ENCODE data around the gene KCNE1.
A peak's percentile ranks its signal among the peaks of the same experiment; 100 is the strongest.

The KCNE1 gene

DNA sequence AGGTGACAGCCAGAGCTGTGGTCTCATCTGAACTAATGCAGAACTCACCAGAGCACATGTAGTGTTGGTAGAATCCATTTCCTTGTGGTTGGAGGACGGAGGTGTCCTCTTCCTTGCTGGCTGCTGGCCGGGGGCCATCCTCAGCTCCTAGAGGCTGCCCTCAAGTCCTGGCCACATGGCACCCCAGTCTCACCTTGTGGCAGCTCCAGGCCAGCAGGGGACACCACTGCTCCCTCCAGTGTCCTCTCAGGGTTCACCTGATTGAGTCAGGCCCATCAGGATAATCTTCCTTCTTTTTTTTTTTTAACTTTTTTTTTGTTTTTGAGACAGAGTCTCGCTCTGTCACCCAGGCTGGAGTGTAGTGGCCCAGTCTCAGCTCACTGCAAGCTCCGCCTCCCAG is 2.9 kb downstream of the KCNE1 start:
- no peaks in the 10 kb centered on the region for H3K9me3 ChIP-seq (ENCODE audit: insufficient read depth, low read length, severe bottlenecking)
- no peak overlapping the region for H3K9ac ChIP-seq (ENCODE audit: low read depth, low read length)
- H4K20me1 ChIP-seq (ENCODE audit: insufficient read depth, low read length): no peaks in the 10 kb centered on the region
- H3K27ac ChIP-seq (ENCODE audit: low read length): no peak overlapping the region
- H2AFZ ChIP-seq (ENCODE audit: low read depth, low read length): no peak overlapping the region
- no peaks in the 10 kb centered on the region for H3K27me3 ChIP-seq (ENCODE audit: insufficient read depth, low read length, poor library complexity)
- H3K36me3 ChIP-seq (ENCODE audit: insufficient read depth, low read length): 0 out of 2 replicates have a peak, but pooled peaks cover 3% of the 10 kb centered on the region
- no peak overlapping the region for H3K4me3 ChIP-seq (ENCODE audit: low read depth in 1 of 2, low read length in 2 of 2)
- no peaks in the 10 kb centered on the region for H3K79me2 ChIP-seq (ENCODE audit: insufficient read depth, low read length)
- H3K4me2 ChIP-seq (ENCODE audit: insufficient read depth, low read length): no peak overlapping the region
- ATAC-seq (ENCODE audit: insufficient read depth, low read depth) (no peak), DNase-seq (no peak)
- H3K4me1 ChIP-seq (ENCODE audit: insufficient read depth, low read length): no peaks in the 10 kb centered on the region
- TF ChIP-seq, protein P1, sequence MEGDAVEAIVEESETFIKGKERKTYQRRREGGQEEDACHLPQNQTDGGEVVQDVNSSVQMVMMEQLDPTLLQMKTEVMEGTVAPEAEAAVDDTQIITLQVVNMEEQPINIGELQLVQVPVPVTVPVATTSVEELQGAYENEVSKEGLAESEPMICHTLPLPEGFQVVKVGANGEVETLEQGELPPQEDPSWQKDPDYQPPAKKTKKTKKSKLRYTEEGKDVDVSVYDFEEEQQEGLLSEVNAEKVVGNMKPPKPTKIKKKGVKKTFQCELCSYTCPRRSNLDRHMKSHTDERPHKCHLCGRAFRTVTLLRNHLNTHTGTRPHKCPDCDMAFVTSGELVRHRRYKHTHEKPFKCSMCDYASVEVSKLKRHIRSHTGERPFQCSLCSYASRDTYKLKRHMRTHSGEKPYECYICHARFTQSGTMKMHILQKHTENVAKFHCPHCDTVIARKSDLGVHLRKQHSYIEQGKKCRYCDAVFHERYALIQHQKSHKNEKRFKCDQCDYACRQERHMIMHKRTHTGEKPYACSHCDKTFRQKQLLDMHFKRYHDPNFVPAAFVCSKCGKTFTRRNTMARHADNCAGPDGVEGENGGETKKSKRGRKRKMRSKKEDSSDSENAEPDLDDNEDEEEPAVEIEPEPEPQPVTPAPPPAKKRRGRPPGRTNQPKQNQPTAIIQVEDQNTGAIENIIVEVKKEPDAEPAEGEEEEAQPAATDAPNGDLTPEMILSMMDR (IDR thresholded peaks at IDR 0.05; ENCODE audit: borderline replicate concordance, extremely low read depth, low read length, poor library complexity, severe bottlenecking): peak; percentile 32
- TF ChIP-seq EZH2 (IDR thresholded peaks at IDR 0.05; ENCODE audit: borderline replicate concordance, low read depth, low read length, severe bottlenecking): no peak

DNA sequence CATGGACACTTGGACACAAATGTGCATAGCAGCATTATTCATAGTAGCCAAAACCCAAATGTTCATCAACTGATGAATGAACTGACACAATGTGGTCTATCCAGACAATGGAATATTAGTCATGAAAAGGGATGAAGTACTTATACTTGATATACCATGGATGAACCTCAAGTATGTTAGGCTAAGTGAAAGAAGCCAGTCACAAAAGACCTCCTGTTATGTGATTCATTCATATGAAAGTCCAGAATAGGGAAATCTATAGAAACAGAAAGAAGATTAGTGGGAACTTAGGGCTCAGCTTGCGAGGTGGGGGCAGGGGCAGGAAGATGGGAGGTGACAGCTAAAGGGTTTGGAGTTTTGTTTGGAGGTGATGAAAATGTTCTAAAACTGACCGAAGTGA is 7.4 kb downstream of the KCNE1 start:
- no peak overlapping the region for H3K9ac ChIP-seq (ENCODE audit: low read depth, low read length)
- TF ChIP-seq, protein P1 (IDR thresholded peaks at IDR 0.05; ENCODE audit: borderline replicate concordance, extremely low read depth, low read length, poor library complexity, severe bottlenecking): no peak
- TF ChIP-seq EZH2 (IDR thresholded peaks at IDR 0.05; ENCODE audit: borderline replicate concordance, low read depth, low read length, severe bottlenecking): no peak
- no peak for DNase-seq

DNA sequence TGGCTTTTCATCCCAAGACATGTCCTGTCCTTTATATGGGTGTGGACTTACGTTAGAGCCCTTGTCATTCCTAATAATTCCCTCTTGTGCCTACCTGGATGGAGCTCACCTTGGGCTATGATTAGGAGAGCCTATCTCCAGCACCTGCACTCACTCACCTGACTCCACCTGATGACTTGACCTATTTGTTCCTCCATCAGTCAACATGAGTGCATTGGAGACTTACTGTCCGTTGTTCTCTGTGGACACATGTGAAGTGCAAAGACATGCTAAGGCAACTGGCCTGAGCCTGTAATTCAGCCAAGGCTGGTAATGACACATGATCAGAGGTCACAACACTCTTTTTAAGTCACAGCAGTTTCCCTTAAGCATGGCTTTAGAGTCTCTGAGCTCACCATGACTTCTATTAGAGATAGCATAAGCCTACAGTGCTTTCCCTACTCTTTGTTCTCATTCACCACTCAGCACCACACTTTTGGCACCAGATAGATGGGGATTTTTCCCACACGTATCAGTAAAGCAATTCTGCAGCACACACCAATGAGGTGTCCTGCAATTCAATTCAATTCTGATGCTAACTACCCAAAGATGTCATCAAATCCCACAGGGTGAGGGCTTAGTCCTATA is 9.4 kb downstream of the KCNE1 start:
- Histone ChIP-seq H3K4me1 (ENCODE audit: insufficient read depth, low read length) (no peaks in the 10 kb centered on the region), H3K36me3 (ENCODE audit: insufficient read depth, low read length) (no peaks in the 10 kb centered on the region), H3K27me3 (ENCODE audit: insufficient read depth, low read length, poor library complexity) (no peaks in the 10 kb centered on the region), H3K27ac (ENCODE audit: low read length) (no peak overlapping the region), H2AFZ (ENCODE audit: low read depth, low read length) (no peak overlapping the region), H3K9me3 (ENCODE audit: insufficient read depth, low read length, severe bottlenecking) (peaks cover under 1% of the 10 kb centered on the region), H3K79me2 (ENCODE audit: insufficient read depth, low read length) (no peaks in the 10 kb centered on the region), H3K4me3 (ENCODE audit: low read depth in 1 of 2, low read length in 2 of 2) (no peak overlapping the region), H3K4me2 (ENCODE audit: insufficient read depth, low read length) (no peak overlapping the region), H3K9ac (ENCODE audit: low read depth, low read length) (no peak overlapping the region), H4K20me1 (ENCODE audit: insufficient read depth, low read length) (no peaks in the 10 kb centered on the region)
- ATAC-seq (ENCODE audit: insufficient read depth, low read depth) (no peak), DNase-seq (no peak)
- TF ChIP-seq, protein P1 (IDR thresholded peaks at IDR 0.05; ENCODE audit: borderline replicate concordance, extremely low read depth, low read length, poor library complexity, severe bottlenecking): no peak
- no peak for TF ChIP-seq EZH2 (IDR thresholded peaks at IDR 0.05; ENCODE audit: borderline replicate concordance, low read depth, low read length, severe bottlenecking)

More for the DNA sequence above, 7.4 kb downstream of the KCNE1 start:
- no peaks in the 10 kb centered on the region for H3K27me3 ChIP-seq (ENCODE audit: insufficient read depth, low read length, poor library complexity)
- no peak overlapping the region for H3K27ac ChIP-seq (ENCODE audit: low read length)
- ATAC-seq (ENCODE audit: insufficient read depth, low read depth): no peak
- H3K4me3 ChIP-seq (ENCODE audit: low read depth in 1 of 2, low read length in 2 of 2): no peak overlapping the region
- no peak overlapping the region for H3K4me2 ChIP-seq (ENCODE audit: insufficient read depth, low read length)
- H4K20me1 ChIP-seq (ENCODE audit: insufficient read depth, low read length): no peaks in the 10 kb centered on the region
- H3K4me1 ChIP-seq (ENCODE audit: insufficient read depth, low read length): no peaks in the 10 kb centered on the region
- H3K79me2 ChIP-seq (ENCODE audit: insufficient read depth, low read length): no peaks in the 10 kb centered on the region
- no peaks in the 10 kb centered on the region for H3K36me3 ChIP-seq (ENCODE audit: insufficient read depth, low read length)
- no peaks in the 10 kb centered on the region for H3K9me3 ChIP-seq (ENCODE audit: insufficient read depth, low read length, severe bottlenecking)
- no peak overlapping the region for H2AFZ ChIP-seq (ENCODE audit: low read depth, low read length)

All from DND-41 (cell line).